BJ (cell line): ENCODE data around the gene ACTA1. TPM values are rescaled to one million over a fixed set of nuclear protein-coding genes. Genes with fewer than 3 reads are reported as not detected.
"Not testable (repeated sequence)": the region's sequence is repeated elsewhere in the genome, so short reads cannot be mapped to it uniquely, and the experiment has no call there.

Source experiments
- CTCF ChIA-PET: fragments of 350-600 bp; formaldehyde crosslinking; extraction: SDS; loops from one replicate; lab custom pipeline; 2021; ENCODE audit warnings: antibody characterized with exemption, inconsistent platforms; lab: Yijun Ruan, JAX
- POLR2A ChIA-PET: fragments of 300-600 bp; sonication (Branson Sonifier 250); formaldehyde crosslinking; extraction: SDS; loops from one replicate; lab custom pipeline; 2021; ENCODE audit warnings: antibody characterized with exemption; lab: Charles Lee
- DNase-seq: peaks from one replicate; pipeline ENCODE4 v3.0.0-alpha.2; 2011; ENCODE audit warnings: low read depth
- H3K27me3 ChIP-seq: 2 replicates; pipeline ENCODE4 v1.6.0; 2011; ENCODE audit warnings: low read length; ENCODE audit not compliant: control insufficient read depth, insufficient read depth
- H3K36me3 ChIP-seq: 2 replicates; pipeline ENCODE4 v1.5.1; 2011; ENCODE audit warnings: low read length; ENCODE audit not compliant: control insufficient read depth, insufficient read depth
- H3K4me3 ChIP-seq: 2 replicates; pipeline ENCODE4 v1.5.1; 2011; ENCODE audit warnings: low read depth, mild to moderate bottlenecking, control low read depth, low read length
- CTCF ChIP-seq: IDR thresholded peaks from 2 replicates; pipeline ENCODE4 v1.5.1; 2011; ENCODE audit warnings: low read depth, mild to moderate bottlenecking, control low read depth, inconsistent platforms, low read length, moderate library complexity; ENCODE audit not compliant: insufficient read depth
- polyA plus RNA-seq: library from polyadenylated mRNA; depleted of rRNA; stranded (reverse); fragments of >200 nt; gene quantifications from 2 replicates; pipeline ENCODE4 v1.2.3, GENCODE V29; 2011

ACTA1 gene
- polyA plus RNA-seq, 1 experiment, result 0.11 TPM

GRCh38 chr1:229428256-229428655, 5.6 kb downstream of the ACTA1 start:
- DNase-seq, result no peak
- no peaks in the 10 kb centered on the region for H3K36me3 ChIP-seq
- TF ChIP-seq CTCF, result no peak
- CTCF ChIA-PET, result no interaction called here
- H3K27me3 ChIP-seq, result peaks cover 28% of the 10 kb centered on the region
- no peak overlapping the region for H3K4me3 ChIP-seq
- POLR2A ChIA-PET, result no interaction called here

- no peak for DNase-seq
- no peaks in the 10 kb centered on the region for H3K36me3 ChIP-seq
- ChIA-PET CTCF (no interaction called here), POLR2A (no interaction called here)
- no peak overlapping the region for H3K4me3 ChIP-seq
- no peak for TF ChIP-seq CTCF
- peaks cover 22% of the 10 kb centered on the region for H3K27me3 ChIP-seq
These were observed 6.3 kb downstream of the ACTA1 start for GRCh38 chr1:229427572-229427971.

- POLR2A ChIA-PET, result no interaction called here
- CTCF ChIA-PET, result no interaction called here
These were observed 8.2 kb downstream of the ACTA1 start for GRCh38 chr1:229425564-229426159.

GRCh38 chr1:229420765-229421164, 13.1 kb downstream of the ACTA1 start:
- no peak for DNase-seq
- CTCF ChIA-PET, result no interaction called here
- TF ChIP-seq CTCF, result no peak
- no peak overlapping the region for H3K4me3 ChIP-seq
- H3K27me3 ChIP-seq, result no peaks in the 10 kb centered on the region
- no peaks in the 10 kb centered on the region for H3K36me3 ChIP-seq
- POLR2A ChIA-PET, result no interaction called here

More at GRCh38 chr1:229425564-229426159, 8.2 kb downstream of the ACTA1 start:
- no peak for TF ChIP-seq CTCF
- no peak for DNase-seq
- Histone ChIP-seq H3K36me3 (no peaks in the 10 kb centered on the region), H3K27me3 (peaks cover 7% of the 10 kb centered on the region), H3K4me3 (no peak overlapping the region)

GRCh38 chr1:229420224-229420623, 13.7 kb downstream of the ACTA1 start:
- DNase-seq, result no peak
- no peaks in the 10 kb centered on the region for H3K27me3 ChIP-seq
- H3K4me3 ChIP-seq, result no peak overlapping the region
- ChIA-PET CTCF (no interaction called here), POLR2A (no interaction called here)
- H3K36me3 ChIP-seq, result no peaks in the 10 kb centered on the region
- no peak for TF ChIP-seq CTCF

GRCh38 chr1:229418586-229418985, 15.3 kb downstream of the ACTA1 start:
- H3K27me3 ChIP-seq, H3K36me3 ChIP-seq, H3K4me3 ChIP-seq, DNase-seq, CTCF ChIA-PET, POLR2A ChIA-PET: not testable (repeated sequence)

- H3K36me3 ChIP-seq, CTCF ChIA-PET, DNase-seq, H3K27me3 ChIP-seq, POLR2A ChIA-PET, H3K4me3 ChIP-seq: not testable (repeated sequence)
These were observed 21.1 kb downstream of the ACTA1 start for GRCh38 chr1:229412810-229413209.
